Muscle layer of duodenum (tissue), 2 donors: Measurements from ENCODE around the gene GABRB1.

ENCODE experiments used
- H3K27ac ChIP-seq: one replicate; pipeline ENCODE4 v1.7.0; 2013; ENCODE audit warnings: mild to moderate bottlenecking, low read length
- H3K27me3 ChIP-seq: one replicate; pipeline ENCODE4 v1.7.0; 2013; ENCODE audit warnings: low read depth, mild to moderate bottlenecking, control low read depth, low read length
- H3K36me3 ChIP-seq, 2 donors: one replicate each; pipeline ENCODE4 v1.7.0; 2013; ENCODE audit warnings: low read length in 2 of 2, control low read depth in 1 of 2, mild to moderate bottlenecking in 1 of 2; ENCODE audit not compliant: insufficient read depth in 2 of 2, control insufficient read depth in 1 of 2
- H3K4me1 ChIP-seq, 2 donors: one replicate each; pipeline ENCODE4 v1.7.0; 2013; ENCODE audit warnings: low read length in 2 of 2, mild to moderate bottlenecking in 2 of 2, control low read depth in 1 of 2, moderate library complexity in 1 of 2; ENCODE audit not compliant: insufficient read depth in 2 of 2, control insufficient read depth in 1 of 2
- H3K4me3 ChIP-seq, 2 donors: one replicate each; pipeline ENCODE4 v1.7.0; 2013; ENCODE audit warnings: low read length in 2 of 2, low read depth in 1 of 2, mild to moderate bottlenecking in 1 of 2
- H3K9me3 ChIP-seq, 2 donors: one replicate each; pipeline ENCODE4 v1.7.0; 2013; ENCODE audit warnings: low read length in 2 of 2, control low read depth in 1 of 2, mild to moderate bottlenecking in 1 of 2; ENCODE audit not compliant: control insufficient read depth in 1 of 2
- donor health status: healthy.

GABRB1 gene

DNA sequence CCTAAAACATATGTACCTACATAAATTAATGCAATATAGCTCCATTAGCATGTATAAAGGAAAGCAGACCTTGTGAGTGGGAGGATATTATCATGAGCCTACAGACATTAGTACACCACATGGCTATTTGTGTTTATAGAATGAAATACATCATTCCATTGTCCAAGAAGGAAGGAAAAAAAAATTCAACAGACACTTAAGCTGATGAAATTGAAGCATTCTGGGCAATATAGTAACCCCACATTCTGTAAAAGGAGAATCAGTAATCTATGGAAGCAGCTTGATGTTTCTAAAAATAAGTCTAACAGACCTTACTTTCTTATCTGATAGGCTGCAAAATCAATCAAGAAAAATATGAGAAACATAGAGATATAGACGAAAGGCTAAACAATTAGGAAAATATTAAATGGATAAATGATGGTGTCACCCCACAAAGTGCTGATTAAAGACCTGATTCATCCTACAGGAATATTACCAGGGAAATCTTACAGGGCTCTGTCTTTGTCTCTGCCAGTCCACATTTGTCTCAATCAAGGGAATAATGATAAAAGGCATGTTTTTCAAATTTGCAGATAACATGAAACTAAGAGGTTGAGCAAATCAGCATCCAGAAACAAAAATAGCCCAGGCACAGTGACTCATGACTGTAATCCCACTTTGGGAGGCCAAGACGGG, 355.3 kb downstream of the GABRB1 start:
- Histone ChIP-seq H3K27me3 (no peaks in the 10 kb centered on the region), H3K9me3 (no peaks in the 10 kb centered on the region), H3K4me1 (no peaks in the 10 kb centered on the region), H3K36me3 (no peaks in the 10 kb centered on the region), H3K4me3 (no peak overlapping the region), H3K27ac (no peak overlapping the region)

DNA sequence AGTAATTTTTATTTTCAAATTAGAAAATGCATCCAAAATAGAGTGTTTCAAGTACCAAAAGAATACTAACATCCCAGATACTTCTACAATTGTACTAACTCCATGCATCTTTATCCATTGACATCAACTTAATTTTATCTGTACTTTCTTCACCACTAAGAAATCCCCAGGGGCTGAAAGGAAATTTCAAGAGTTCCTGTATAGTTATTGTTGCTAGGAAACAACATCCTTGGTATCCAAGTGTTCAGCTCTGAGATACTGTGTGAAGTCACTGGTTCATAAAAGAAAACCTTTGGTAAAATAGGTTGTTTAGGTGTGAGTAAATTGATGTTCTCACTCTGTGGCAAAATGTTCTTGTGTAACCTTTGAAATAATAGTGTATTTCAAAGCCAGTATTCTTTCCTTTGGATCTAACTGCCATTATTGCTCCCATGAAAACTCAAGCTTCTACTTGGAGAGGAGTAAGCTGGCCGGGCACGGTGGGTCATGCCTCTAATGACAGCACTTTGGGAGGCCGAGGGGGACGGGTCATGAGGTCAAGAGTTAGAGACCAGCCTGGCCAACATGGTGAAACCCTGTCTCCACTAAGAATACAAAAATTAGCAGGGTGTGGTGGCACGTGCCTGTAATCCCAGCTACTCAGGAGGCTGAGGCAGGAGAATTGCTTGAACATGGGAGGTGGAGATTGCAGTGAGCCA, 359.2 kb downstream of the GABRB1 start:
- no peaks in the 10 kb centered on the region for H3K27me3 ChIP-seq
- no peaks in the 10 kb centered on the region for H3K36me3 ChIP-seq
- no peak overlapping the region for H3K27ac ChIP-seq
- no peaks in the 10 kb centered on the region for H3K4me1 ChIP-seq
- no peak overlapping the region for H3K4me3 ChIP-seq
- H3K9me3 ChIP-seq = no peaks in the 10 kb centered on the region

DNA sequence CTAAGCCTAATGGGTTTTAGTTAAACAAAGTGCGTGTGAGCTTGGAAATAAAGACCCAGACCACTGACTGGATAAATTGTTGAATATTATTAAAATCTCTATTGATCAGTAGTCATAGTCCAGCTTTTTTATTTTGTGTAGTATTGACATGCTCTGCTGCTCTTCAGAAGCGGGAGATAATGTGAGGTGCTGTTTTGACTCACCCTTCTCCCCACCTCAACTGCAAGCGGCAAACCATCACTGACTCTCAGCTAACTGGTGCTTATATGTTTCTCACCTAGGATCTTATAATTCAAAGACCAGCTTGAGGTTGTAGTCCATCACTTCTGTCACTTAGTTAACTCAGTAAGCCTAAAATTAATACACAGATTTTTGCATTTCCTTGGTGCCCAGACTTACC, 359.9 kb downstream of the GABRB1 start:
- Histone ChIP-seq H3K4me1 (no peaks in the 10 kb centered on the region), H3K27ac (no peak overlapping the region), H3K4me3 (no peak overlapping the region), H3K27me3 (no peaks in the 10 kb centered on the region), H3K9me3 (no peaks in the 10 kb centered on the region), H3K36me3 (no peaks in the 10 kb centered on the region)

DNA sequence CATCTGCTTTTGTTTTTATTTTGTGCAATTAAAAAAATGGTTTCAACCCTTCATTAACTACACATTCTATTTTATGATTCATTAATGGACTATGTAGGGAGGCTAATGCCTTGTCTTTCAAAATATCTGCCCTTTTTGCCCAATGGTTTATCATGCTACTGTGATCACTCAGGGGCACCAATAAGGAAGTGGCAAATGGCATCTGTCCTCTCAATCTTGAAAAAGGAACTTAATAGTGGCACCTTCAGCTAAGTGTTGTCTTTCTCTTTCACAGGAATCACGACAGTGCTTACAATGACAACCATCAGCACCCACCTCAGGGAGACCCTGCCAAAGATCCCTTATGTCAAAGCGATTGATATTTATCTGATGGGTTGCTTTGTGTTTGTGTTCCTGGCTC, 375.0 kb downstream of the GABRB1 start:
- no peak overlapping the region for H3K4me3 ChIP-seq
- H3K9me3 ChIP-seq = no peaks in the 10 kb centered on the region
- H3K36me3 ChIP-seq = no peaks in the 10 kb centered on the region
- no peak overlapping the region for H3K27ac ChIP-seq
- H3K27me3 ChIP-seq = no peaks in the 10 kb centered on the region
- no peaks in the 10 kb centered on the region for H3K4me1 ChIP-seq

DNA sequence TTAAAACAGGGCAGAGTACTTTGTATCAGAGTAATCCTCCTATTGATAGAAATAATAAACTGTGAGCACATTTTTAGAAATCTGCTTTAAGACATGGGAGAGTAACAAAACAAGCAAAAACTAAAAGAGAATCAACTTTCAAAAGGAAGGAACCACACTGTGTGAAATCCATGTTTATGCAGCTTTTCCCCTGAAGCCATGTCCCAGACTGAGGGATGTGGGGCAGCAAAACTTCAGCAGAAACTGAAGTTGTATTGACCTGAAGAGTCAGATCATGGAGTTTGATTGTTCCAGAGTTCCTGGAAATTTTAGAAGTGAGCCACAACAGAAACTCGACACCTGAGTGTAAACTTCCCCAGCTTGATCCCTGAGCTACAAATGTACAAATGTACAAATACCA, 378.9 kb downstream of the GABRB1 start:
- H3K36me3 ChIP-seq = no peaks in the 10 kb centered on the region
- H3K27ac ChIP-seq = no peak overlapping the region
- no peaks in the 10 kb centered on the region for H3K9me3 ChIP-seq
- no peak overlapping the region for H3K4me3 ChIP-seq
- no peaks in the 10 kb centered on the region for H3K4me1 ChIP-seq
- H3K27me3 ChIP-seq = no peaks in the 10 kb centered on the region

DNA sequence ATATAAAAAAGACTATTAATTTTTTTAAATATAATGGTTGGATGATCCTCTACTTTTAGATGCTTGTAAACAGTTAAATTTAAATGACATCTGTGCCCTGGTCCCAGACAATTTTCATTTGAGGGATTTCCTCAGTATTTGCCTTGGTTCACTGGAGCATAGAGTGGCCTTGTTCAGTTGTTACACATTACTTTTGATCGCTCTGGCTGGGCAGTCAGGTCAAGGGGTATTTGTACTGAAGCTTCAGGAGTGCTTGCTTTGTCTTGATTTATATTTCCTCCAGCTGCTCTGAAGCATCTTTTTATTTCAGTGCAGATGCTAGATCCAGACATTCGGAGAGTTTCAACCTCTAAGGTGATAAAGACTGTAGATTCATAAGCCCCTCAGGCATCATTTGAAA, 382.2 kb downstream of the GABRB1 start:
- no peaks in the 10 kb centered on the region for H3K27me3 ChIP-seq

DNA sequence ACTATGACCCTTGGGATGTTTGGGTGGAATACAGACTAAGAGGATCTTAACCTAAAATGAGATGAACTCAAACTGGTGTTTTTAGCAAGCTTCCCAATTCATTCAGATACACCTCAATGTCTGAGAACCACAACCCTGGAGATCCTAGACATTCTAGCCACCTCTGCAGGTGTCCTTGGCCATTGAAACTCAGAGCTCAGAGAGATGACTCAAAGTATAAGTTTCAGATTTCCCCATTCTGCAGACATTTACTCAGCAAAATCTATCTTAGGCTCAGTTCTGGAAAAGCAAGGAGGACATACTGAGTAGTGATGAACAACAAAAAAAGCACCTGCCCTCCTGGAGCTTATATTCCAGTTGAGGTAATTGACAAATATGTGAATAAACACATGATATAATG, 384.4 kb downstream of the GABRB1 start:
- Histone ChIP-seq H3K4me3 (no peak overlapping the region), H3K4me1 (no peaks in the 10 kb centered on the region), H3K27ac (no peak overlapping the region), H3K27me3 (no peaks in the 10 kb centered on the region), H3K9me3 (no peaks in the 10 kb centered on the region), H3K36me3 (no peaks in the 10 kb centered on the region)

More for the DNA sequence above, 382.2 kb downstream of the GABRB1 start:
- Histone ChIP-seq H3K4me1 (no peaks in the 10 kb centered on the region), H3K36me3 (no peaks in the 10 kb centered on the region), H3K9me3 (no peaks in the 10 kb centered on the region), H3K4me3 (no peak overlapping the region), H3K27ac (no peak overlapping the region)

DNA sequence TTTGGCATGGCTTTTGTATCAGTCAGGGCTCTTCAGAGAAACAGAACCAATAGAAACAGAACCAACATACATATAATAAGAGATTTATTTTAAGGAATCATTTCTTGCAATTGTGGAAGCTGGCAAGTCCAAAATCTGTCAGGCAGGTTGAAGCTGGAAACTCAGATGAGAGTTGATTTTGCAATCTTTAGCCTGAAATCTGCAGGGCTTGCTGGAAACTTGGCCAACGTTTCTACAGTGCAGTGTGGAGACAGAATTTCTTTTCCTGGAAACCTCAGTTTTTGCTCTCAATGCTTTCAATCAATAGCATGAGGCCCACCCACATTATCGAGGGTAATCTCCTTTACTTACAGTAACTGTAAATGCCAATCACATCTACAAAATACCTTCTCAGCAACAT, 386.8 kb downstream of the GABRB1 start:
- no peaks in the 10 kb centered on the region for H3K36me3 ChIP-seq

DNA sequence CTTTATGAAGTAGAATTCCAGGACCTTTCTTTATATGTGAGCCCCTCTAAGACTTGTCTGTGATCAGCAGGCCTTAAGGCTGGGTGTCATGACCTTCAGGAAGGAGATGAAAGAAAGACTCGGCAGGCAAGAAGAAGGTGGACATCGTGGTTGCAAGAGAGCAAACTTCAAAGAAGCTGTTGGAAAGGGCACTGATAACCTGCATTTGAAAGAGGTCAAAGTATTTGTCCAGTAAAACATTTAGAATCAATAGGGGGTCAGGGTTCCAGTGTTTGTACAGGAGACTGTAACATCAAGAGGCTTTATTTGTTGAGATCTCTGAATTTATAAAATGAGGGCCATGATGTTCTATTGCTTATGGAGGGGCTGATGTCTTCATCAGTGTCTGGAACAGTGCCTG, 387.9 kb downstream of the GABRB1 start:
- Histone ChIP-seq H3K4me1 (no peaks in the 10 kb centered on the region), H3K9me3 (no peaks in the 10 kb centered on the region), H3K36me3 (no peaks in the 10 kb centered on the region), H3K27me3 (no peaks in the 10 kb centered on the region), H3K4me3 (no peak overlapping the region), H3K27ac (no peak overlapping the region)

More for the DNA sequence above, 386.8 kb downstream of the GABRB1 start:
- no peaks in the 10 kb centered on the region for H3K4me1 ChIP-seq
- no peaks in the 10 kb centered on the region for H3K27me3 ChIP-seq
- no peaks in the 10 kb centered on the region for H3K9me3 ChIP-seq
- H3K4me3 ChIP-seq = no peak overlapping the region
- no peak overlapping the region for H3K27ac ChIP-seq

DNA sequence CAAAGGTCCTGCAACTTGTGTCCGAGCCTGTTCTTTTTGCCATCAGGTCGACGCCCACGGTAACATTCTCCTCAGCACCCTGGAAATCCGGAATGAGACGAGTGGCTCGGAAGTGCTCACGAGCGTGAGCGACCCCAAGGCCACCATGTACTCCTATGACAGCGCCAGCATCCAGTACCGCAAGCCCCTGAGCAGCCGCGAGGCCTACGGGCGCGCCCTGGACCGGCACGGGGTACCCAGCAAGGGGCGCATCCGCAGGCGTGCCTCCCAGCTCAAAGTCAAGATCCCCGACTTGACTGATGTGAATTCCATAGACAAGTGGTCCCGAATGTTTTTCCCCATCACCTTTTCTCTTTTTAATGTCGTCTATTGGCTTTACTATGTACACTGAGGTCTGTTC, 394.3 kb downstream of the GABRB1 start:
- H3K27ac ChIP-seq = no peak overlapping the region
- H3K4me3 ChIP-seq = no peak overlapping the region
- no peaks in the 10 kb centered on the region for H3K36me3 ChIP-seq
- no peaks in the 10 kb centered on the region for H3K4me1 ChIP-seq
- H3K27me3 ChIP-seq = no peaks in the 10 kb centered on the region
- H3K9me3 ChIP-seq = no peaks in the 10 kb centered on the region

DNA sequence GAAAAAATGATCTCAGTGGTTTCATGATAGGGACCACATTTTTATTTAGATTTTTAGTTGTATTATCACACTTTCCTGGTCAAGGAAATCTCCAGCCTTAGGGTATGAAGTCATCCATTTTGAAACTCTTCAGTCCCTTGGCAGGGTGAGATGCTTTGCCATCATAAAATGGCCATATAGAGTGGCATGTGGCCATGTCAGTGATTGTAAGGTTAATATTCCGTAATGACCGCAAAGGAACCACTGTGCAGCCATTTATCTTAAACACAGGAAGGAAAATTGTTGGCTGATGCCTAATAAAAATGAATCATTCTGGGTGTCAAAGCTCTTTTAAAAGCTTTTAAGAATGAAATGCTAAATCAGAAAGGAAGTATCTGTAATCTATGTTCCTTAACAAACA, 396.6 kb downstream of the GABRB1 start:
- H3K4me1 ChIP-seq = no peaks in the 10 kb centered on the region
- no peaks in the 10 kb centered on the region for H3K36me3 ChIP-seq
- H3K27me3 ChIP-seq = no peaks in the 10 kb centered on the region
- no peak overlapping the region for H3K27ac ChIP-seq
- no peak overlapping the region for H3K4me3 ChIP-seq
- no peaks in the 10 kb centered on the region for H3K9me3 ChIP-seq

DNA sequence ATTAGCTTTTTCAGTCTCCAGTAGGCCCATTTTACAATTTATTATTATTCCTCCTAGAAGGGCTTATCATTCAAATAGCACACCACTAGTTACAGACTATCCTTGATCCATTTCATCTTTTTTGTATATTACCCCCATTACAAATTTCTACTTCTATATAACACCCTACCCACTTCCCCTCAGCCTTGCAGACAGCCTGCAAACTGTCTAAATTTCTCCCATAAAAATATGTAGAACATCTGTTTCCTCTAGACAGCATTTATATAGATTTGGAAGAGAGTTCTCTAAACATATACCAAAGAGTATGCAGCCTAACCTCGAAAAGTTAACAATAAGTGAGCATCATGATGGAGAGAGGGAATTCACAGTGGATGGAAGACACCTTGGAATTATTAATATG, 401.4 kb downstream of the GABRB1 start:
- Histone ChIP-seq H3K4me1 (no peaks in the 10 kb centered on the region), H3K4me3 (no peak overlapping the region), H3K9me3 (no peaks in the 10 kb centered on the region), H3K27ac (no peak overlapping the region), H3K27me3 (no peaks in the 10 kb centered on the region), H3K36me3 (no peaks in the 10 kb centered on the region)
